GM23338 (cell line): ENCODE results near the gene RRP8.

Source experiments
- CREB1 ChIP-seq: fragments of 250-450 bp; sonication (Bioruptor Pico); IDR thresholded peaks from 2 replicates; pipeline ENCODE4 v1.5.0; 2020; ENCODE audit warnings: low read depth, mild to moderate bottlenecking, moderate library complexity
- CTCF ChIP-seq, 2 experiments: fragments of 200-600 bp in 1 of 2; sonication (generic) in 1 of 2; conservative IDR thresholded peaks; 2 replicates each; pipeline versions ENCODE4 v1.5.1 to v1.6.1; 2016 to 2017; ENCODE audit warnings: antibody characterized with exemption in 2 of 2, low read depth in 2 of 2, mild to moderate bottlenecking in 2 of 2, moderate library complexity in 1 of 2
- EZH2 ChIP-seq: fragments of 200-600 bp; sonication (generic); IDR thresholded peaks from one replicate; pipeline ENCODE4 v1.8.0; 2017; ENCODE audit warnings: antibody characterized with exemption, mild to moderate bottlenecking, low read depth; ENCODE audit not compliant: unreplicated experiment
- EZH2phosphoT487 ChIP-seq: fragments of 200-600 bp; sonication (generic); IDR thresholded peaks from one replicate; pipeline ENCODE4 v1.8.1; 2018; ENCODE audit warnings: antibody characterized with exemption; ENCODE audit not compliant: unreplicated experiment
- JUNB ChIP-seq: IDR thresholded peaks from one replicate; pipeline ENCODE4 v1.6.1; 2016; ENCODE audit warnings: antibody characterized with exemption; ENCODE audit not compliant: unreplicated experiment
- NANOG ChIP-seq: IDR thresholded peaks from 2 replicates; pipeline ENCODE4 v1.6.1; 2016; ENCODE audit warnings: antibody characterized with exemption, borderline replicate concordance
- POLR2AphosphoS5 ChIP-seq: IDR thresholded peaks from 2 replicates; pipeline ENCODE4 v1.6.1; 2016; ENCODE audit warnings: antibody characterized with exemption, low read depth
- REST ChIP-seq: IDR thresholded peaks from one replicate; pipeline ENCODE4 v1.6.1; 2018; ENCODE audit warnings: antibody characterized with exemption; ENCODE audit not compliant: unreplicated experiment
- ZNF331 ChIP-seq: fragments of 250-450 bp; sonication (Bioruptor Pico); IDR thresholded peaks from 2 replicates; pipeline ENCODE4 v1.5.0; 2020; ENCODE audit warnings: low read depth, mild to moderate bottlenecking, moderate library complexity

- no peak for TF ChIP-seq CTCF (conservative IDR thresholded peaks at IDR 0.05; ENCODE audit: low read depth in 2 of 2)
- TF ChIP-seq NANOG: no peak
- no peak for TF ChIP-seq EZH2
- no peak for TF ChIP-seq EZH2phosphoT487
- no peak for TF ChIP-seq POLR2AphosphoS5
- TF ChIP-seq REST: no peak
- no peak for TF ChIP-seq CREB1 (CRISPR knock-in tag)
- TF ChIP-seq ZNF331 (CRISPR knock-in tag): no peak
- TF ChIP-seq JUNB: no peak
Measured at GRCh38 chr11:6635082-6635932, 31.9 kb upstream of the RRP8 start.
